Activated naive CD4-positive, alpha-beta T cell treated with anti-CD3 and anti-CD28 coated beads, Interleukin-2, amount 50 U/mL, for 24 hours (primary cell): ENCODE results near the gene CD93.

Source experiments
- H3K27ac Mint-ChIP-seq: one replicate; pipeline ENCODE4 v1.8.0; 2021; ENCODE audit warnings: mild to moderate bottlenecking, mixed read lengths
- H3K27me3 Mint-ChIP-seq: one replicate; pipeline ENCODE4 v1.8.0; 2021; ENCODE audit warnings: mixed read lengths
- H3K36me3 Mint-ChIP-seq: one replicate; pipeline ENCODE4 v1.8.0; 2021; ENCODE audit warnings: mixed read lengths
- H3K4me1 Mint-ChIP-seq: one replicate; pipeline ENCODE4 v1.8.0; 2021; ENCODE audit warnings: mixed read lengths
- H3K4me3 Mint-ChIP-seq: one replicate; pipeline ENCODE4 v1.8.0; 2021; ENCODE audit warnings: mild to moderate bottlenecking, mixed read lengths
- H3K9me3 Mint-ChIP-seq: one replicate; pipeline ENCODE4 v1.8.0; 2021; ENCODE audit warnings: mixed read lengths

Gene CD93

GRCh38 chr20:23112595-23112994, 26.5 kb upstream of the CD93 start:
- H3K9me3 Mint-ChIP-seq = no peaks in the 10 kb centered on the region
- no peaks in the 10 kb centered on the region for H3K27me3 Mint-ChIP-seq
- no peak overlapping the region for H3K27ac Mint-ChIP-seq
- H3K4me3 Mint-ChIP-seq = no peak overlapping the region
- no peaks in the 10 kb centered on the region for H3K36me3 Mint-ChIP-seq
- H3K4me1 Mint-ChIP-seq = no peaks in the 10 kb centered on the region

- Mint-ChIP-seq H3K9me3 (no peaks in the 10 kb centered on the region), H3K36me3 (no peaks in the 10 kb centered on the region), H3K4me3 (no peak overlapping the region), H3K27me3 (no peaks in the 10 kb centered on the region), H3K27ac (no peak overlapping the region), H3K4me1 (no peaks in the 10 kb centered on the region)
These were observed 25.8 kb upstream of the CD93 start for GRCh38 chr20:23111944-23112342.

DNA sequence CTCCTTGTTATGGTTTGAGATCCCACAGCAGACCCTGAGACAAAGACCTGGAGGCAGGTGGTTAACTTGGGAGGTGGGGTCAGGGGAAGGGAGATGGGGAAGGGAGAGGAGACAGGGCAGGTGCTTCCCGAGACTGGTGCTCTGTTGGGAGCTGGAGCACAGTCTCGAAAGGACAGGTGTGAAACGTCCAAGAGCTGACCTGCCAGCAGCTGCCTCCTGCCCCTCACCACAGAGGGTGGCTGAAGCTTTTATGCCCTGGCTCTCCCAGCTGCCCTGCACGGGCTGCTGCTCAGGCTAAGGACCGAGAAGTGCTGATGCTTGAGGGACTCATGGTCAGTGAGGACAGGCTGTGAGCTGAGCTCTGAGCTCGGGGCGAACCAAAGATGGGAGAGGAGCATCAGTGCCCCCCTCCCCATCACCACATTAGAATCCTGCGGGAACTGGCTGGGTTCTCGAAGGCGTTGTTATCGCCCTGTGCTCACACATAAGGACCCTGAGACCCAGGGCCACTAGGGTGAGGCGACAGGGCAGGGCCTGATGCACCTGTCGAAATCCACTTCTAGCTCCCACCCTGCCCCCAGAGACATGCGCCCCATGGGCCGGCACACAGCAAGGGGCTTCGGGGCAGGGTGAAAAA, 25.3 kb upstream of the CD93 start:
- Mint-ChIP-seq H3K4me1 (no peaks in the 10 kb centered on the region), H3K9me3 (no peaks in the 10 kb centered on the region), H3K27ac (no peak overlapping the region), H3K27me3 (no peaks in the 10 kb centered on the region), H3K4me3 (no peak overlapping the region), H3K36me3 (no peaks in the 10 kb centered on the region)

- no peak overlapping the region for H3K4me3 Mint-ChIP-seq
- no peaks in the 10 kb centered on the region for H3K4me1 Mint-ChIP-seq
- H3K27ac Mint-ChIP-seq = no peak overlapping the region
- no peaks in the 10 kb centered on the region for H3K27me3 Mint-ChIP-seq
- H3K36me3 Mint-ChIP-seq = no peaks in the 10 kb centered on the region
- H3K9me3 Mint-ChIP-seq = no peaks in the 10 kb centered on the region
These were observed 22.7 kb upstream of the CD93 start for GRCh38 chr20:23108871-23109270.

GRCh38 chr20:23107466-23107865, 21.3 kb upstream of the CD93 start:
- no peaks in the 10 kb centered on the region for H3K4me1 Mint-ChIP-seq
- no peaks in the 10 kb centered on the region for H3K27me3 Mint-ChIP-seq
- H3K36me3 Mint-ChIP-seq = no peaks in the 10 kb centered on the region
- no peaks in the 10 kb centered on the region for H3K9me3 Mint-ChIP-seq
- no peak overlapping the region for H3K4me3 Mint-ChIP-seq
- no peak overlapping the region for H3K27ac Mint-ChIP-seq

- no peak overlapping the region for H3K4me3 Mint-ChIP-seq
- H3K27me3 Mint-ChIP-seq = no peaks in the 10 kb centered on the region
- H3K36me3 Mint-ChIP-seq = no peaks in the 10 kb centered on the region
- no peaks in the 10 kb centered on the region for H3K9me3 Mint-ChIP-seq
- H3K27ac Mint-ChIP-seq = no peak overlapping the region
- no peaks in the 10 kb centered on the region for H3K4me1 Mint-ChIP-seq
These were observed 20.2 kb upstream of the CD93 start for GRCh38 chr20:23106271-23106851.

DNA sequence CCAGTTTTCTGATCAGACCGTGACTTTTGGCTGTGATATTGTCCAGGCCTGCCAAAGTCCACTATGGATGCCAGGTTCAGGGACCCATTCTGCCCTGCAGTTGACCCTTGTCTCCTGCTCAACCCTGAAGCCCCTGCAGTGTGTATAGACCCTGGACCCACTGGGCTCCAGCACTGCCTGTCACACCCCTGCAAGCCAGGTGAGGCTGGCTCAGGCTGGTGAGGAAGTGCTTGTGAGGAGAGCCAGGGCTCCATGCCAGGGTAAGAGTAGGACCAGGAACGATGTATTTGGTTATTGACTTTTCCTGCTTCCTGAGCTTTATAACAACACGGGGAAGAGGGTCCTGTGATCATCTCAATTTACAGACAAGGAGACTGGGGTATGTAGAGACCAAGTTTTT, 19.1 kb upstream of the CD93 start:
- Mint-ChIP-seq H3K4me1 (no peaks in the 10 kb centered on the region), H3K9me3 (no peaks in the 10 kb centered on the region), H3K27me3 (no peaks in the 10 kb centered on the region), H3K4me3 (no peak overlapping the region), H3K27ac (no peak overlapping the region), H3K36me3 (no peaks in the 10 kb centered on the region)

DNA sequence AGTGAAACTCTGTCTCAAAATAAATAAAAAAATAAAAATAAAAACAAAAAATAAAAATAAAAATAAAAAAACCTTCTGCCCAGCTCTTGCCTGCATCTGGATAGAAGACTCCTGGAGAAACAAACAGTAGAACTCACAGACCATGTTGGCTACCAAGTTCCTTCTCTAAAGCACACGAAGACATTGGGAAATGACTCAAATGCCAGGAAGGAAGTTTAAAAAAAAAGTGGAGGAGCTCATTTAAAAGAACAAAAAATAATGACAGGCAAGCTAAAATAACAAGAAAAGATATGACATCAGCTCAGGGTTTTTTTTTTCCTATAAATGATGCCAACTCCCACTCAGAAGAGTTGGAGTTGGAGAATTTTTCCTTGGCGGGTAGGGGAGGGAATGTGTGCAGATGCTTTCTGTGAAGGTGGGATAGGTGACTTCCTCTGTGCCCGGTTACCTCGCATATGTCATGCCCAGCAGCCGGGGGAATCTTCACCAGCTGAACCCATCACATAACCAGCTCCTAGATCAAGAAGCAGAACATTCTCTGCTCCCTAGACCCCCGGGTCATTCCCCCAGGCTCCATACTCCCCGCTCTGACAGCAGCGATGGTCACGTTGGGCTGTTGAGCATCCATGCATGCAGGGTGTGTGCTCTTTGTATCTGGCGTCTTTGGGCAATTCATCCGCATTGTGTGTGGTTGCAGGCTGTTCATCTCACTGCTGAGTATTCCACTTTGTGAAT, 17.3 kb upstream of the CD93 start:
- Mint-ChIP-seq H3K4me1 (no peaks in the 10 kb centered on the region), H3K9me3 (no peaks in the 10 kb centered on the region), H3K27me3 (no peaks in the 10 kb centered on the region), H3K27ac (no peak overlapping the region), H3K4me3 (no peak overlapping the region), H3K36me3 (no peaks in the 10 kb centered on the region)

DNA sequence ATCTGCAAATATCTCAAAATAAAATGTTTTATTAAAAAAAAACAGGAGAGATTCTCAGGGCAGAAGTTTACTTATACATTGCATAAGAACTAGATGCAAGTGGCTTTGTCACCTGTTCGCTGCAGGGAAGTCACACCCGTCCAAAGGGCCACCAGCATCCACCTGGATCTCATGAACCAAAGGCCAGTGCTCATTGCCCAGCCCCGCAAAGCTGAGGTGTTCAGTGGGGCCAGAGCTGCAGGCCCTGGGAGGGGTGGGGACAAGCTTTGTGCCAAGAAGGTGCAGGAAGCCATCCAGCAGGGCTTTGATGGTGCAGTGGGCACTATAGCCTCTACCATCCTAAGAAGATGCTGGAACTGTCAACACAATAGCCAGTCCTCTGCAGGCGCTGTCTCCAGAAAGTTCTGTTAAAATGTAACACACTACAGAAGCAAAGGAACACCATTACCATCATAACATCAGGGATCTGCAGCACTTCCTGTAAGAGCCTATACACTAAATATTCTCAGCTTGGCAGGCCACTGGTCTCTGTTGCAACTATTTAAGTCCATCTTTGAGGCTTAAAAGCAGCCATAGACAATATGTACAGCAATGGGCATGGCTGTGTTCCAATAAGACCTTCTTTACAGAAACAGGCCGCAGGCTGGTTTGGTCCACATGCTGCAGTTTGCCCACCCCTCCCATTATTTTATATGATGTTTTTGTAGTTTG, 15.7 kb upstream of the CD93 start:
- H3K27me3 Mint-ChIP-seq = no peaks in the 10 kb centered on the region
- no peak overlapping the region for H3K27ac Mint-ChIP-seq
- no peak overlapping the region for H3K4me3 Mint-ChIP-seq
- no peaks in the 10 kb centered on the region for H3K36me3 Mint-ChIP-seq
- H3K4me1 Mint-ChIP-seq = no peaks in the 10 kb centered on the region
- no peaks in the 10 kb centered on the region for H3K9me3 Mint-ChIP-seq

GRCh38 chr20:23100720-23101107, 14.6 kb upstream of the CD93 start:
- no peak overlapping the region for H3K27ac Mint-ChIP-seq

DNA sequence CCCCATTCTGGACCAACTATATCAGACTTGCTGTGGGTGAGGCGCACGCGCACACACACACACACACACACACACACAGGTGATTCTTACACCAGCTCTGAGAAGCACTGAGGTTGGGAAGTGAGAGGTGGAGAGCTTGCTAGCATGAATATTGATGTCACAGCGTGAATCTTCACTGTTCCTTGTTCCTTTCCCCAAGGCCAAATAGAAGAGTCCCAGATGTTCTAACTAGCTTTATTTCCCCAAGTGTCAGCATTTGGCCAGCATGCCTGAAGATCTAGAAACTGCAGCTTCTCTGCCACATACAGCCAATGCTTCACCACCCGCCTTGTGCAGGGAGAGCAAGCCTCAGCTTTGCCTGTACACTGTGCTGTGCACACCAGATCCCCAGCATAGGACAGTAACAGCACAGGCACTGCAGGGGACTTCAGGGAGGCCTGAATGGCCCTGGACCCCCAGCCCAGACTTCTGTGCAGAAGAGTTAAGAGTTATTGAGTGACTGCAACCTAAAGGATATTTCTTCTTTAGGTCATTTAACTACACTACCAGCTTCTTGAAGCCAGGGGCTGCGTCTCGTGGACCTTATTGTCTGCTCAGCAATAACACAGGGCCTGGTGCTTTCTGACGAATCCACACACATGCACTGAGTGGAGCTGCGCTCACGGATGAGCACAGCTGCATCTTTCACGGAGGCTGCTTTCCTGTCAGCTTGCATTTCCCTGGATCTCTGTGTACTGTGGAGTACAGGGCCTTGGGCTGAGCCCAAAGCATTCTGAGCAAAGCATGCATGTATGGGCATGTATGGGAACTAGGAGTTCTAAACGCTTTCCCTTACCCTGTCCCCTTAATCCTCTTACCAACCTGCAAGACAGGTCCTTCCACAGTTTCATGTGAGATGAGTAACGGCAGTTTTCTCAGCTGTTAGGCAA, 13.9 kb upstream of the CD93 start:
- H3K9me3 Mint-ChIP-seq = no peaks in the 10 kb centered on the region

More at GRCh38 chr20:23100720-23101107, 14.6 kb upstream of the CD93 start:
- Mint-ChIP-seq H3K9me3 (no peaks in the 10 kb centered on the region), H3K4me1 (no peaks in the 10 kb centered on the region), H3K27me3 (no peaks in the 10 kb centered on the region), H3K36me3 (no peaks in the 10 kb centered on the region), H3K4me3 (no peak overlapping the region)

DNA sequence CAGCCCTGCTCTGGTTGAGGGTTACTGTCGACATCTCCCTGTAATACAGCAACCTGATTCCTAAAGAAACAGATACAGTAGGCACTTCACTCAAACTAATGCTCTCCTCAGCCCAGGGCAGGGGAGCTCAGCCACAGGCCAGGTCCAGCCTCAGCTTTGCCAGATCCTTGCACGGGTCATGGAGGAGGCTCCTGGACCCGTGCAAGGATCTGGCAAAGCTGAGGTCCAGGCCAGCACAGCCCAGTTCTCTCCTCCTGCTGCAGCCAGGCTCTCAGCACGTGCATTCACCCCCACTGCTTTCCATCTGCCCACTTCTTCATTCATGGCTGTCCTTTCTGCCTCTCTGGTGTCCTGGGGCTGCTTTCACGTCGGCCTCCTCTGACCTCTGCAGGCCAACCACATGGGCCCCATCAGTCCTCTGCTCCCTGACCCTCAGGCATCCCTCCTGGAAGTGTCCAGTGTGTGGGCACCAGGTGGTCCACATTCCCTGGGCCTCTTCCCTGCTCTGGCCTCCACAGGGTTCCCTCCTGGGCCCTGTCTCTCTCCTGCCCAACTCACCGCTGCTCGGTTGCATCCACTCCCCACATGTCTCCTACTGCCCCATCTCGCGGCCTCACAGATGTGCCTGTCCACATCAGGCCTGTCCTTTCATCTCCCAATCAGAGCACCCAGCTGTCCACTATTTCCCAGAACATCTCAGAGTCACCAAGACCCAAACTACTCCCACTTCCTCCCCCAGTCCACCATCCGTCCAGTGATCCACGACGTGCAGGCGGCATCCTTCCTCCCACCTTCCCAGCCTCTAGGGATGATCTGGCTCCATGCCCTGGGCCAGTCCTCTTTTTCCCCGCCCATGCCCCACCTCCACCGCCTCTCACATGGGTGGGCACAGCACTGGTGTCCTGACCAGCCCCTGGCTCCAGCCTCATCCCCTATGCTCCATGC, 11.8 kb upstream of the CD93 start:
- Mint-ChIP-seq H3K27me3 (no peaks in the 10 kb centered on the region), H3K9me3 (no peaks in the 10 kb centered on the region), H3K27ac (no peak overlapping the region), H3K4me1 (no peaks in the 10 kb centered on the region), H3K36me3 (no peaks in the 10 kb centered on the region), H3K4me3 (no peak overlapping the region)

More for the DNA sequence above, 13.9 kb upstream of the CD93 start:
- H3K36me3 Mint-ChIP-seq = no peaks in the 10 kb centered on the region
- no peak overlapping the region for H3K27ac Mint-ChIP-seq
- H3K4me1 Mint-ChIP-seq = no peaks in the 10 kb centered on the region
- no peaks in the 10 kb centered on the region for H3K27me3 Mint-ChIP-seq
- H3K4me3 Mint-ChIP-seq = no peak overlapping the region

DNA sequence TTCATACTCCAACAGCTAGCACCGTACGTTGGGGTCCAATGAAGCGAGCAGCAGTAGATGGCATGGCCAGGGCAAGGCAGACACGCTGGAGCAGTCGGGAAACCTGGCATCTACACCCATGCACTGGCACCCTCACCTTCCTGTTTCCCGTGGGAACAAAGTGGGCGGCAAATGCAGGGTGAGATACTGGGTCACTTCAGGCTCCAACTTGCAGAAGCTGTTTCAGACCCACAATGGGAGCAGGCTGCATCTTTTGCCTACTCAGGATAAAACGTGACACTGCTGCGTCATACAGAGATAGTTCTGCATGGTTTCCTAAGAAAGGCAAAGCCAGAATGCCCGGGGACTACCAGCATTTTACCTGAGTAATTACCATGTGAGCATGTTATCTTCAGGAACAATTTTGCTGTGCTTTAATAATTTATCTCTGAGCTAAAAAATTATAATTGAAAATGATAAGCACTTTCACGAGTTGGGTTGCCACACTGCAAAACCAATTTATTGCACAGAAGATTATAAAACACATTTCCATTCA, 10.9 kb upstream of the CD93 start:
- no peaks in the 10 kb centered on the region for H3K4me1 Mint-ChIP-seq
- no peak overlapping the region for H3K27ac Mint-ChIP-seq
- no peaks in the 10 kb centered on the region for H3K36me3 Mint-ChIP-seq
- no peaks in the 10 kb centered on the region for H3K27me3 Mint-ChIP-seq
- H3K9me3 Mint-ChIP-seq = no peaks in the 10 kb centered on the region
- no peak overlapping the region for H3K4me3 Mint-ChIP-seq

DNA sequence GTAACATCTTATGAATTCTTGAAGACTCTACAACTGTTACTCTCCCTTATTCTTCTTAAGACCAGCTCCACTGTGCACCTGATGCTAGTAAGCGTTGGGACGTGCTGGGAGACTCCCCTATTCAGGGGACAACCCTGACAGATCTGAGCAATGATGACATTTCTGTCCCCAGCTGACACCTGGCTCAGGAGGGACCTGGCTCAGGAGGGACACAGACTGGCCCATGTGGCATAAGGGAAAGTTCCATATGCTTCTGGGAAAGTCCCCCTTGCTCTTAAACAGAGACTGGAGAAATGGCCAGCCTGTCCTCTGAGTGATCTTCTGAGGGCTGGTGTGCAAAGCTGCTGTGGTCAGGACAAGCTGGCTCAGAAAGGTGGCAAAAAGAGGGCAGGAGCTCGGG, 10.0 kb upstream of the CD93 start:
- H3K27ac Mint-ChIP-seq = no peak overlapping the region
- H3K4me1 Mint-ChIP-seq = no peaks in the 10 kb centered on the region
- no peaks in the 10 kb centered on the region for H3K9me3 Mint-ChIP-seq
- no peaks in the 10 kb centered on the region for H3K27me3 Mint-ChIP-seq
- no peak overlapping the region for H3K4me3 Mint-ChIP-seq
- H3K36me3 Mint-ChIP-seq = no peaks in the 10 kb centered on the region
